HG02610 (cell line): ENCODE results near the gene ECE2.

ENCODE experiments used
- ATAC-seq: cut with Tn5 transposase; IDR thresholded peaks from one replicate; pipeline ENCODE4 v1.9.1; 2021; ENCODE audit warnings: mild to moderate bottlenecking, moderate library complexity; ENCODE audit not compliant: unreplicated experiment

The ECE2 gene

DNA sequence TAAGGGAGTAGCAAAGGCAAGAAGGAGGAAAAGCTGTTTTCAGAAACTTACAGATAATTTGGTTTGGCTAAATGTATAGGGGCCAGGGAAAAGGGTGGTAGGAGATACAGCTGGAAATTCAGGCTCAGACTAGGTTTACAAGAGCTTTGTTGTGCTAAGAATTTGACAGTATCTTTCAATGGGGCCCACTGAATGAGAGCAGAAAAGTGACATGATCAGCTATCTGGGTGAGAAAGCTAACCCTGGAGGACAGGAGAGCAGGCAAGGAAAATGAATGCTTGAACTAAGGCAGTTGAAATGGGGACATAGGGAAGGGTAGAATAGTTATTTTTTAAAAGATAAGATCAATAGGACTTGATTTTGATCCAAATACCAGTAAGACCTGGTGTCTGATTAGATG is 35.8 kb downstream of the ECE2 start:
- no peak for ATAC-seq

DNA sequence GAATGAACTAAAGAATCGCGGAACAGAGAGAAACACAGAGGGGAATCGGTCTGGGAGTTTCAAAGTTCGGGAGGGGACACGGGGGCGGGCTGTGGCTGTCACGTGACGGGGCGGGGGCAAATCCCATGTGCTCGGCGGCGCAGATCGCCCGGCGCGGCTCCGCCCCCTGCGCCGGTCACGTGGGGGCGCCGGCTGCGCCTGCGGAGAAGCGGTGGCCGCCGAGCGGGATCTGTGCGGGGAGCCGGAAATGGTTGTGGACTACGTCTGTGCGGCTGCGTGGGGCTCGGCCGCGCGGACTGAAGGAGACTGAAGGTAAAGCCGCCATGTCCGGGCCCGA is 38.5 kb downstream of the ECE2 start, which contains the start of gene EIF4G1:
TSS of gene EIF4G1 (plus strand) at position 244 of the 337 bp plus-strand sequence. CDS start 1,191 bp downstream, outside the sequence.
- ATAC-seq = peak; percentile 86

DNA sequence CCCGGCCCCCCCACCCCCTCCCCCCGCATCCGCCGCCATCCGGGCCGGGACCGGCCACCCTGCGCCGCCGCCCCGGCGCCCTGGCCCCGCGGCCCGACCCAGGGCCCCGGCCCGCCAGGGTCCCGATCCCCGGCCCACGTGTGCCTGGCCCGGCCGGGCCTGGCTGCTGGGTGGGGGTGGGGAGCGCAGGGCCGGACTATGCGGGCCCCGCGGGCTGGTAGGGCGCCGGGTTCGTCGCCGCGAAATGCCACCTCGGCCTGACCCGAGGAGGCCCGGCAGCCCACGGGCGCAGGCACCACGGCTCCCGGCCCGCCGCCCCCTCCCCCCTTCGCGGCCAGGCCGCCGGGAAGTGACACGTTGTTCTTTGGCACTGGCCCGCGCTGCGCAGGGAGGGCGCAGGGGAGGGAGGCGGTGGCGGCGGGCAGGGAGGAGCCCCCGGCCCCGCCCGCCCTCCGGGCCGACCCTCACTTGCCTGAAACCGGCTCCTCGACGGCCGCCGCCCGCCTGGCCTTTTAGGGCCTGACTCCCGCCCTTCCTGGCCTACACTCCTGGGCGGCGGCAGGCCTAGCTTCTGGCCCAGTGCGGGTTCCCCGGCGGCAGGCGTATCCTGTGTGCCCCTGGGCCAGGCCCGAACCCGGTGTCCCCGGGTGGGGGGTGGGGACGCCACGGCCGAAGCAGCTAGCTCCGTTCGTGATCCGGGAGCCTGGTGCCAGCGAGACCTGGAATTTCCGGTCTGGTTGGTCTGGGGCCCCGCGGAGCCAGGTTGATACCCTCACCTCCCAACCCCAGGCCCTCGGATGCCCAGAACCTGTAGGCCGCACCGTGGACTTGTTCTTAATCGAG is 39.1 kb downstream of the ECE2 start:
- ATAC-seq = peak; percentile 45

DNA sequence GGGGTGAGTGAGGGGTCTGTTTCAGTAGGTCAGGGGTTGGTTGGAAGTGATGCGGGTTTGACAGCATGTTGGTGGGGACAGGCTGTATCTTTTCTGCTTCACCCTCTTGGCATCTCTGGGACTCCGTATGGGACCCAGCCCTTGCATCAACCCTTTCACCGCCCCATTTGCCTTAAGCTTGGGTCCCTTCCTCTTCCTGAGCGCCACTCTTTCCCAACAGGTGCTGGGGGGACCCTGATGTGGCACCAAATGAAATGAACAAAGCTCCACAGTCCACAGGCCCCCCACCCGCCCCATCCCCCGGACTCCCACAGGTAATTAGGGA is 39.7 kb downstream of the ECE2 start:
- ATAC-seq = no peak

DNA sequence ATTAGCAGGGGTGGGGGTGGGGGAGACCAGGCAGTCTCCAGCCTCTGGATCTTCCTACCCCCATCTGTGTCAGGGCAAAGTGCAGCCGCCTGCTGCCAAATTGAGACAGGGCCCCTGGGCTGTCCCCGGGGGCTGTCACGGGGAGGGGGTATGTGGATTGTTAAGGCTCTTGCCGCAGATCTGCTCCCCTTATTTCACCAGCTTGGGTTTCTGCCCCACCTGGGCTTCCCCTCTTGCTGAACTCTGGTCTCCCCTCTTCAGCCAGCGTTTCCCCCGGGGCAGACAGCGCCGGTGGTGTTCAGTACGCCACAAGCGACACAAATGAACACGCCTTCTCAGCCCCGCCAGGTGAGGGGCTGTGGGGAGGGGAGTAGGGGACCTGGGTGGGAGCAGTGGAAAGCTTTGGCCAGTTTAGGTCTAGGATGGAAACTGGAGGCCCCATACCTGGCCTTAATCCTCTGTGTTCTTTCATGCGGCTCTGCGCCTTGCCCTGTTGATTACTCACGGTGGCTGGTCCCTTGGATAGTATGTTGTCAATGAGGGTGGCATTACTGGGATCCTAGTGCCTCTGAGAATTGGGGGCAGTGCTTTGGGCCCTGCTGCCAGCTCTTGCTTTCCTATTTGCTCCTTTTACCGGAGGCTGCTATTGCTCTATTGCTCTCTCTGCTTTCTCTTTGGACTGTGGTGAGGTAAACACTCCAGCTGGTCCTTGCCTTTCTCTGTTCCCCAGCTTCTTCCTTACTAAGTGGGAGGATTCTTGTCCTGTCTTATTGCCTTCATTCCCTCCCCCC is 40.2 kb downstream of the ECE2 start:
- no peak for ATAC-seq

DNA sequence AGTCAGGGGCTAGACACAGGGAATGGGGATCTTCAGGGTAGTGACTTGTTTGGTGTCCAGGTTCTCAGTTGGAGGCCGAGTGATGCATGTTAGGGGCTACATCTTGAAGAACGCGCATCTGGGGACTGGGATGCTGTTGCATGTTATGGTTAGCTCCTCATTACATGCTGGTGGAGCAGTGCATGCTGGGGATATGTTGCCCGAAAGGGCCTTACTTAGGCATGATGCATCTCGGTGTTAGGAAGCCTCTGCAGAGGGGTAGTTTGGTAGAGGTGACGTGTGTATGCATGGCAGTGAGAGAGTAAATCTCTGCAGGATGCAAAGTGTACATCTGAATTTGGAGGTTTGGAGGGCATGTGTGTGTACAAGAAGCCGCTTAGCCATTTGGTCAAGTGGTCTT is 41.0 kb downstream of the ECE2 start:
- ATAC-seq = no peak

DNA sequence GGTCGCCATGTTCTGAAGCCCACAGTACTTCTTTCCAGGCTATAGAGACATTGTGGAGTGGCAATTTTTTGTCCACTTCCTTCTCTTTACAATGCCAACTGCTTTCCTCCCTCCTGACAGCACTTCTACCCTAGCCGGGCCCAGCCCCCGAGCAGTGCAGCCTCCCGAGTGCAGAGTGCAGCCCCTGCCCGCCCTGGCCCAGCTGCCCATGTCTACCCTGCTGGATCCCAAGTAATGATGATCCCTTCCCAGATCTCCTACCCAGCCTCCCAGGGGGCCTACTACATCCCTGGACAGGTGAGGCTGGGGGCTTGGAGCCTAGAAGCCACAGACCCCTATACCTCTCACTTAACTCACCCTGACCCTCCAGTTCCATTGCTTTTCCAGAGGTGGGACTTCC is 41.4 kb downstream of the ECE2 start:
- ATAC-seq = no peak

DNA sequence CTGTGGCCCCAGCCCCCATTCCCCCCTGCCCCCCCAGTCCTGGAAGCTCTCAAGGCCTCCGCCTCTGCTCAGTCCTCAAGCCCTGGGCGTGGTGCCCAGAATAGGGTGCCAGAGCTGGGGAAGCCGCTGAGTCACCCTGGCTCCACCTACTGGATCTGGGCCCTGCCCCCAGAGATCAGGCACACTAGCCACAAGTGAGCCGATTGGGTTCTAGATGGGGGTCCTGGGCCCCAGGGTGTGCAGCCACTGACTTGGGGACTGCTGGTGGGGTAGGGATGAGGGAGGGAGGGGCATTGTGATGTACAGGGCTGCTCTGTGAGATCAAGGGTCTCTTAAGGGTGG is 44.3 kb downstream of the ECE2 start:
- no peak for ATAC-seq

DNA sequence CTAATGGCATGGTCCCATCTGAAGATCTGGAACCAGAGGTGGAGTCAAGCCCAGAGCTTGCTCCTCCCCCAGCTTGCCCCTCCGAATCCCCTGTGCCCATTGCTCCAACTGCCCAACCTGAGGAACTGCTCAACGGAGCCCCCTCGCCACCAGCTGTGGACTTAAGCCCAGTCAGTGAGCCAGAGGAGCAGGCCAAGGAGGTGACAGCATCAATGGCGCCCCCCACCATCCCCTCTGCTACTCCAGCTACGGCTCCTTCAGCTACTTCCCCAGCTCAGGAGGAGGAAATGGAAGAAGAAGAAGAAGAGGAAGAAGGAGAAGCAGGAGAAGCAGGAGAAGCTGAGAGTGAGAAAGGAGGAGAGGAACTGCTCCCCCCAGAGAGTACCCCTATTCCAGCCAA is 45.8 kb downstream of the ECE2 start:
- ATAC-seq = no peak

DNA sequence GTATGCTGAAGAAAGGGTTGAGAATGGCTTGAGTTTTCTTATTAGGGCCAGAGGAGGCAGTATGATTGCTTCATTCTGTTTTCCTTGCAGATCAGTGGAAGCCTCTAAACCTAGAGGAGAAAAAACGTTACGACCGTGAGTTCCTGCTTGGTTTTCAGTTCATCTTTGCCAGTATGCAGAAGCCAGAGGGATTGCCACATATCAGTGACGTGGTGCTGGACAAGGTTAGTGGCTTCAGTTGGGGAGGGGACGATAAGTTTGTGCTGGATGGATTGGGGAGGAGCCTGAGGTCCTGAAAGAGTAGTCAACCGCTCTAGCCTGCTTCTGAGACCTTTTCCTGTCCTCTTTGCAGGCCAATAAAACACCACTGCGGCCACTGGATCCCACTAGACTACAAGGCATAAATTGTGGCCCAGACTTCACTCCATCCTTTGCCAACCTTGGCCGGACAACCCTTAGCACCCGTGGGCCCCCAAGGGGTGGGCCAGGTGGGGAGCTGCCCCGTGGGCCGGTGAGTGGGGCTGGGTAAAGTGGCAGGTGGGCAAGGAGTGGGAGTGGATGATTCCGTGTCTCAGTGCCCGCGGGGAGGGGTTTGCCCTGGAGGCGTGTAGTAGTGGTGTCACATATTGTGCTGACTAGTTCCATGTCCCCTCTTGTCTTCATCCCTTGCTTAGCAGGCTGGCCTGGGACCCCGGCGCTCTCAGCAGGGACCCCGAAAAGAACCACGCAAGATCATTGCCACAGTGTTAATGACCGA is 47.1 kb downstream of the ECE2 start:
- ATAC-seq = no peak

DNA sequence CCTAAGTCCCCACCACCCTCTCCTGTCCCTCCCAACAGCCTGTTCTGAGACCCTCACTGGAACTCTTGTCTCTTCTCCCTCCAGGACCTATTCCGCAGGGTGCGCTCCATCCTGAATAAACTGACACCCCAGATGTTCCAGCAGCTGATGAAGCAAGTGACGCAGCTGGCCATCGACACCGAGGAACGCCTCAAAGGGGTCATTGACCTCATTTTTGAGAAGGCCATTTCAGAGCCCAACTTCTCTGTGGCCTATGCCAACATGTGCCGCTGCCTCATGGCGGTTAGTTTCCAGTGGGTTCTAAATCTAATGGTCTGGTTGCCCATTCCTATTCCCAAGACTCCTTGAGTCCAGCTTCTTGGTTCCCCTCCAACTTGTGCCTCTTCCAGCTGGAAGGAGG is 47.9 kb downstream of the ECE2 start:
- no peak for ATAC-seq

DNA sequence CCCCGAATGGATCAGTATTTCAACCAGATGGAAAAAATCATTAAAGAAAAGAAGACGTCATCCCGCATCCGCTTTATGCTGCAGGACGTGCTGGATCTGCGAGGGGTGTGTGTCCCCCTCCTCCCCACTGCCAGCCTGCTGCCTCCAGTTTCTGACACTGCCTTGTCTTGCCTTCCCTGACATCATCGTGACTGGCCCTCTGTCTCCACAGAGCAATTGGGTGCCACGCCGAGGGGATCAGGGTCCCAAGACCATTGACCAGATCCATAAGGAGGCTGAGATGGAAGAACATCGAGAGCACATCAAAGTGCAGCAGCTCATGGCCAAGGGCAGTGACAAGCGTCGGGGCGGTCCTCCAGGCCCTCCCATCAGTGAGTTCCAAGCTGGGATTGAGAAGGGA is 49.4 kb downstream of the ECE2 start:
- no peak for ATAC-seq

DNA sequence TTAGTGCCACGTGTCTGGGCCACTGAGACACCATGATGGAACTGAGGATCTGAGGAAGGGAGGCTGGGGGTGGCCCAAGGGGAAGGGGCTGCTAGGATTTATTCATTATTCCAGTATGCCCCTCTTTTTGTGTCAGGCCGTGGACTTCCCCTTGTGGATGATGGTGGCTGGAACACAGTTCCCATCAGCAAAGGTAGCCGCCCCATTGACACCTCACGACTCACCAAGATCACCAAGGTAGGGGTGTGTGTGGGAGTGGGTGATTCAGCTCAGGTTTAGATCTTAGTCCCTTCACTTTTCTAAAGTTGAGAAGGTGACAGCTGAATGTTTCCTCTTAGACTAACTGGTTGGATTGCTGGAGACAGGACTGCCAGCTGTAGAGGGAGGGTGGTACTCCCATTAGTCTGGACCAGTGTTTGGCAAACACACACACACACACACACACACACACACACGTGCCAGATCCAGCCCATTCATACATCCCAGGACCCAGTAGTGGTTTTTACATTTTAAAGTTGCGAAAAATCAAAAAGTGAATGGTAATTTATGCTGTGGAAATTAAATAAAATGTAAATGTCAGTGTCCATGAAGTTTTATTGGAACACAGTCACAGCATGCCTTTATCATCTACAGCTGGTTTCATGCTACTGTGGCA is 50.0 kb downstream of the ECE2 start:
- no peak for ATAC-seq

DNA sequence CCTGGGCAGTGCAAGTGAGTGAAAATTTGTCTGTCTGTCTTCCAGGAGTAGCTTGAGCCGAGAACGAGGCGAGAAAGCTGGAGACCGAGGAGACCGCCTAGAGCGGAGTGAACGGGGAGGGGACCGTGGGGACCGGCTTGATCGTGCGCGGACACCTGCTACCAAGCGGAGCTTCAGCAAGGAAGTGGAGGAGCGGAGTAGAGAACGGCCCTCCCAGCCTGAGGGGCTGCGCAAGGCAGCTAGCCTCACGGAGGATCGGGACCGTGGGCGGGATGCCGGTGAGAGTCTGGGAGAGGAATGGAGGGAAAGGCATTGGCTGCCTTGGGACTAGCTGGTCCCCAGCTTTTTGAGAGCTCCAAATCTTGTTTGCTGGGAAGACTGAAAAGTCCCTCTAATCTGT is 51.3 kb downstream of the ECE2 start:
- no peak for ATAC-seq

DNA sequence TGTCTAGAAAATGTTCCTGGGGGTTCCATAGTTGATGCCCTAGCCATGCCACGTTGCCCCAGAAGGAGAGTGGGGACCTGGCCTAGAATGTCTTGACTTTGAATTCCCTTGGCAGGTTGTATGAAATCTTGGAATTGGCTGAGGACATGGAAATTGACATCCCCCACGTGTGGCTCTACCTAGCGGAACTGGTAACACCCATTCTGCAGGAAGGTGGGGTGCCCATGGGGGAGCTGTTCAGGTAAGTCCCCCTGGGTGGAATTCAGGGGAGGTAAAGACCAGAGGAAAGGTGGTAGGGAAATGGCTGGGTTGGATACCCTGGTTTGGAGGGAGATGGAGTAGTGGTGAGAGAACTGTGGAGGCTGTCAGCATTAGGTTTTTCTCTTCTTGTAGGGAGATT is 52.7 kb downstream of the ECE2 start:
- ATAC-seq = no peak

DNA sequence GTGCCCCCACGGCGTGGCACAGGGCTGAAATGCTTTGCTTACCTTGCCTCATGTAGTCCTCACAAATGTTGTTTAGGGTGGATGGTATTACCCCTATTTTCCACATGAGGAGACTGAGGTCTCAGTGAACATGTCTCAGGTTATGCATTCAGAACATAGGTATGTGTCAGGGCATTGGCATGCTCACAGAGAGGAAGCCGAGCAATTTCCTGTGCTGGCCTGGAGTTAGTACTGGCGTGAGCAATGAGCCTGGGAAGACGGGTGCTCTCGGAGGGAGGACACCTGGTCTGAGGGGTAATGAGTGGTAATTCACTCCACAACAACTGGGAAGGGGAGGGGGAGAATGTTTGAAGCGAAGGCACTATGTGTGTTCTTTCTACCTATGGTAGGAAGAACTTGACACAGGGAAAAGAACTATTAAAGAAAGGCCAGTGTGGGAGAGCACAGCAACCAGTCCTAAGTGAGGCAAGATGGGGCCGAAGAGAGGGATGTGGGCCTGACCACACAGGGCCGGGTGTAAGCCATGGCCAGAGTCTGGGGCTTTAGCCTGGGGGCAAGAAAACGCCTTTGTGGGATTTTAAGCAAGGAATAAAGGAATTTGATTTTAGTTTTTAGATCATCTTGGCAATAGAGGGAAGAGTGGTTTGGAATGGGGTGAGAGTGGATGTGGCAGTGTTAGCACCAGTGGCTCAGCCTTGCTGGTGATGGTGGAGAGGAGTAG is 56.7 kb downstream of the ECE2 start:
- ATAC-seq = no peak

DNA sequence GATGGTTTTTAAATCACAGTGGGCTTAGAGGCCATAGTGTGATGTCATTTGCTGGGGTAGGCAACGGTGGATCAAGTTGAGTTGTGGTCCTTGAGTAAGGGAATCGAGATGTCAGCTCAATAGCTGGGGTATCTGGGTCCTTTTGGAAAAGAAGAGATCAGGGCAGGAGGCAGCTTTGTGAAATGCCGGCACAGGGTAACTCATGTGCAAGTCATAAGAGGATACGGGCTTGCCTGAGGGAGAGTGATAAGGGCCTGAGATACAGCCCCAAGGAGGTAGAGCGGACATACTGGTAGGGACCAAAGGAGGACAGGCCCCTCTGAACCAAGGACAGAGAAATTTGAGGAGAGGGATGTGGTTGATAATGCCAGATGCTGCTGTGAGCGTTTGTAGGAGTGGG is 57.4 kb downstream of the ECE2 start:
- no peak for ATAC-seq

DNA sequence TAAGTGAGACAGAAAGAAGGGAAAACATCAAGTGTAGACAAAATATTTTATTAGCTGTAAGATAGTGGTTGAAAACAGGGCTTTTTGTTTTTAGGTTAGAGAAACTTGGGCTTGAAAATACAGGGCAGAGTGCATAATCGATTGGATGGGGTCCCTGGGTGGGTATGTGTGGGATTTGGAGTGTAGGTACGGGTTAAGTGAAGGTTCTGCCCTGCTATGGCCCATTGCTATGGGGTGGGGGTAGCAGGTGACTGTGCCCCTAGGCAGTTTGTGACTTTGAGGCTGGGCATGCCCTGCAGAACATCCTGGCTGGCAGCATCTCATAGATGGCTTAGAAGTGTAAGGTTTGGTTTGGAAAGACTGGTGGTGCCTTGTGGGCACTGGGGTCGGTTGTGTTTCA is 57.9 kb downstream of the ECE2 start:
- ATAC-seq = no peak

DNA sequence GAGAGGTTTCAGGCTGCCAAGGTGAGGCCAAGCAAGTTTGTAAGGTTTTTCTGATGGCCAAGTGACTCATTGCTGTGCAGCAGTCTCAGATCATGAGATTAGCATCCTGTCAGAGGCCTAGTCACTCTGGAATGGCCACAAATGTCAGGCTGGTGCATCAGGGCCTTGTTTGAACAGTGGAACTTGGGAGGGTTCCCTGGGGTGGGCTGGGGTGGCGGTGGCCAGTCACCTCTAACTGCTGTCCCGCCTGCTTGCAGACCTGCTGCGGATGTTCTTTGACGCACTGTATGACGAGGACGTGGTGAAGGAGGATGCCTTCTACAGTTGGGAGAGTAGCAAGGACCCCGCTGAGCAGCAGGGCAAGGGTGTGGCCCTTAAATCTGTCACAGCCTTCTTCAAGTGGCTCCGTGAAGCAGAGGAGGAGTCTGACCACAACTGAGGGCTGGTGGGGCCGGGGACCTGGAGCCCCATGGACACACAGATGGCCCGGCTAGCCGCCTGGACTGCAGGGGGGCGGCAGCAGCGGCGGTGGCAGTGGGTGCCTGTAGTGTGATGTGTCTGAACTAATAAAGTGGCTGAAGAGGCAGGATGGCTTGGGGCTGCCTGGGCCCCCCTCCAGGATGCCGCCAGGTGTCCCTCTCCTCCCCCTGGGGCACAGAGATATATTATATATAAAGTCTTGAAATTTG is 58.8 kb downstream of the ECE2 start:
- ATAC-seq = no peak

DNA sequence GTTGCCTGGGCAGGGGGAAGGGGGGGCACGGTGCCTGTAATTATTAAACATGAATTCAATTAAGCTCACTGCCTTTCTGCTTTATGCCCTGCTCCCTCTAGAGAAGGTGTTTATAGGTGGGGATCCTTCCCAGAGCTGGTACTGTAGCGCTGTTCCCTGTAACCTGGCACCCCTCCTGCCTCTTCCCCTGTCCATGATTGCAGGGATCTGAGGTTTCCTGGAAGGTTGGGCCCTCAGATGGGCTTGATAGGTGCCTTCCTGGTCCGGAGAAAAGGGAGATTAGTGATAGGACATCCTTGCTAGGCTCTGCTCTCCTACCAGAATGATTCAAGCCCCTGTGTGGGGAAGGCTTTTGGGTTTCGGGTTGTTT is 59.5 kb downstream of the ECE2 start:
- no peak for ATAC-seq
